ENCODE data around the gene WASF2.

GRCh38 chr1:27529704-27530018, 39.7 kb upstream of the WASF2 start:
- no peak for TF ChIP-seq RAD21 (IDR thresholded peaks at IDR 0.05; ENCODE audit: low read depth)
- TF ChIP-seq EGR1 (IDR thresholded peaks at IDR 0.05): no peak

Measured in Ishikawa (cell line).